SH-SY5Y (cell line): Measurements from ENCODE around the gene ANKRD34A.

Source experiments
- GATA2 ChIP-seq: IDR thresholded peaks from 2 replicates; pipeline ENCODE4 v1.6.1; 2011; ENCODE audit warnings: mild to moderate bottlenecking, low read depth, low read length
- GATA3 ChIP-seq: IDR thresholded peaks from 2 replicates; pipeline ENCODE4 v1.6.1; 2011; ENCODE audit warnings: low read depth, mild to moderate bottlenecking, low read length, moderate library complexity

DNA sequence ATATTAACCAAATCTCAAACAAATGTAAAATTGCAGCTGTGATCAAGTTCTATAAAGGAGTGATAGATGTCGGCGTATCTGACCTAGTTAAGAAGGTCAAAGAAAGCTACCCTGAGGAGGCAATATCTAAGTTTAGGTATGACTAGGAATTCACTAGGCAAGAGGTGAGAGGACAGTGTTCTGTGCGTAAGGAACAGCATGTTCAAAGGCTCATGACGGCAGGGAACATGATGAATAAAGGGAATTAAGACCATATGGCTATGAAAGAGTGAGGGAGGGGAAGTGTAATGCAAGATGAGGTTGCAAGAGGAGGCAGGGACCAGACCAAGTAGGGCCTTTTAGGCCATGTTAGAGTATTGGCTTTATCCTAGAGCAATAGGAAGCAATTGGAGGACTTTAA, 15.2 kb downstream of the ANKRD34A start:
- TF ChIP-seq GATA3 (no peak), GATA2 (no peak)
